ENCODE measurements around the gene TMEM44. TPM values are rescaled to one million over a fixed set of nuclear protein-coding genes. Genes with fewer than 3 reads are reported as not detected.
A peak's percentile ranks its signal among the peaks of the same experiment; 100 is the strongest.

Gene TMEM44
- total and polyA plus RNA-seq, 9 of the 15 experiments (the other 6 are each of a cell fraction or from before 2014, with no cell fraction given): 0.53 to 18.1 (median 11.3) TPM

GRCh38 chr3:194671900-194672808 lies 38.9 kb upstream of the TMEM44 start, which contains the start of gene LSG1 (continued):
- TF ChIP-seq POLR2H (tag; IDR thresholded peaks at IDR 0.05; ENCODE audit: low read depth) (peak; percentile 69), NUFIP1 (IDR thresholded peaks at IDR 0.05; ENCODE audit: partially characterized antibody) (peak; percentile 39), ZHX1 (conservative IDR thresholded peaks at IDR 0.05; ENCODE audit: low read length) (peak; percentile 91; the same call in 1 of the 2 replicates), ADNP (tag; IDR thresholded peaks at IDR 0.05) (no peak), PTBP1 (IDR thresholded peaks at IDR 0.05; ENCODE audit: low read depth, low read length) (no peak), GMEB1 (CRISPR knock-in tag; IDR thresholded peaks at IDR 0.05) (peak; percentile 68), BCOR (IDR thresholded peaks at IDR 0.05) (peak; percentile 64; the same call in 1 of the 2 replicates), CTCFL (IDR thresholded peaks at IDR 0.05; ENCODE audit: borderline replicate concordance, insufficient read depth, low read depth, low read length, poor library complexity, severe bottlenecking) (no peak), CHAMP1 (IDR thresholded peaks at IDR 0.05) (peak; percentile 86), TAF7 (tag; IDR thresholded peaks at IDR 0.05) (peak; percentile 23; the same call in 1 of the 2 replicates), PML (IDR thresholded peaks at IDR 0.05; ENCODE audit: low read length) (peak; percentile 48; the same call in 1 of the 2 replicates), ZSCAN32 (CRISPR knock-in tag; IDR thresholded peaks at IDR 0.05) (no peak), ZC3H8 (IDR thresholded peaks at IDR 0.05) (0 out of 2 replicates have a peak, but pooled peaks have one; percentile 77), E2F3 (CRISPR knock-in tag; IDR thresholded peaks at IDR 0.05) (peak; percentile 61; the same call in 1 of the 2 replicates), MAZ (CRISPR knock-in tag; conservative IDR thresholded peaks at IDR 0.05 in 1 of 2, IDR thresholded peaks at IDR 0.05 in 1 of 2) (peak in 1 of 2 experiments; percentile 92; a peak in 1 of 4 replicates)
- TF ChIP-seq, protein P1, sequence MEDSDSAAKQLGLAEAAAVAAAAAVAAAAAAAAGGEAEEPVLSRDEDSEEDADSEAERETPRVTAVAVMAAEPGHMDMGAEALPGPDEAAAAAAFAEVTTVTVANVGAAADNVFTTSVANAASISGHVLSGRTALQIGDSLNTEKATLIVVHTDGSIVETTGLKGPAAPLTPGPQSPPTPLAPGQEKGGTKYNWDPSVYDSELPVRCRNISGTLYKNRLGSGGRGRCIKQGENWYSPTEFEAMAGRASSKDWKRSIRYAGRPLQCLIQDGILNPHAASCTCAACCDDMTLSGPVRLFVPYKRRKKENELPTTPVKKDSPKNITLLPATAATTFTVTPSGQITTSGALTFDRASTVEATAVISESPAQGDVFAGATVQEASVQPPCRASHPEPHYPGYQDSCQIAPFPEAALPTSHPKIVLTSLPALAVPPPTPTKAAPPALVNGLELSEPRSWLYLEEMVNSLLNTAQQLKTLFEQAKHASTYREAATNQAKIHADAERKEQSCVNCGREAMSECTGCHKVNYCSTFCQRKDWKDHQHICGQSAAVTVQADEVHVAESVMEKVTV (CRISPR knock-in tag; IDR thresholded peaks at IDR 0.05): 0 out of 2 replicates have a peak, but pooled peaks have one; percentile 29
